Measurements from ENCODE around the gene ACSBG1.

Gene ACSBG1

DNA sequence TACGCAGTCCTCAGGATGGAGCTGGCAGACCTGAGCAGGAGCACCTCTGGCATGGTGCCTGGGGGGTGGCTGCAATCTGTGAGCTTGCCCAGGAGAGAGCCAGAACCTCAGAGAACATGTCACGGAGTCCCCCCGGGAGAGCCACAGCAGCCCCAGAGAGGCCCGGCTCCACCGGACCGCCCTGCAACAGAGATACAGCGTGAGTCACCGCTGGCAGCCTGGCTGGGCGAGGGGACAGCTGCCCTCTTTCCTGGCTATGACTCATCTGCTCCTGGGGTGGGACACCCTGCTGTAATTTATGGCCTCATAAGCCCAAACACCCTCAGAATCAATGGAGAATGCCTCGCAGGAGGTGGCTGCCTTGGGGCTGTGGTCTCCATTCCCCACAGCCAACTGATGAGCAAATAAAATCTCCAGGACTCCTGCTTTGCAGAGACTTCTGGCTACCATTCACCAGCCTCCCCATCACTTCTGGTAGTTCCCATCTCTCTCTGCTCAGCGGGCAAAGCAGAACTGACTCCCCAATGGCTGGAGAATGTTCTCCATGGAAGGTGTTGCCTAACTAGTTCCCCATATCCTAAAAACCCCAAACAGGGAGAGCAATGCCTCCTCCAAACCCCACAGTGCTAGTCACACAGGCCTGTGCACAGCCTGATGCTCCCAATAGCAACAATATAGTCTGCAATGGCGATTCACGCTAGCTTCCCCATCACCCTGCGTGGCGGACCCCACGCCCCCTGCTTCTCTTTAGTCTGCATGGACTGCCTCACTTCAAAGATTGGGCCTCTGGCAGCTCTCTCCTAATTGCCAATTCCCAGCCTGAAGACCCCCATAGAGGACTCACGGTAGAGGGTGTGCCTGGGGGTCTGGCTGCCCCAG lies 21.6 kb downstream of the ACSBG1 start:
- no peak overlapping the region for H3K4me3 ChIP-seq (ENCODE audit: low read depth, low read length)
- POLR2A ChIA-PET, result interaction anchor here (0.7 kb wide), 1 partner anchor 10 kb away, joined by 3 read pairs; no protein-coding TSS in a partner anchor
- CTCF ChIA-PET, result interaction anchor here (1.8 to 5.8 kb wide), 3 partner anchors 17 to 105 kb away, joined by 6 to 35 read pairs (median 6); no protein-coding TSS in a partner anchor
- no peak for DNase-seq (ENCODE audit: low read depth, low spot score)
- TF ChIP-seq CTCF (IDR thresholded peaks at IDR 0.05; ENCODE audit: insufficient read depth, low read length, missing control alignments), result no peak

GRCh38 chr15:78212008-78212407 lies 22.4 kb downstream of the ACSBG1 start:
- H3K4me3 ChIP-seq (ENCODE audit: low read depth, low read length), result no peak overlapping the region
- ChIA-PET POLR2A (interaction anchor here (0.7 kb wide), 1 partner anchor 9 kb away, joined by 3 read pairs; no protein-coding TSS in a partner anchor), CTCF (interaction anchor here (0.8 to 5.8 kb wide), 4 partner anchors 16 to 104 kb away, joined by 3 to 35 read pairs (median 6); partner anchors contain the start of gene CIB2)
- no peak for DNase-seq (ENCODE audit: low read depth, low spot score)
- no peak for TF ChIP-seq CTCF (IDR thresholded peaks at IDR 0.05; ENCODE audit: insufficient read depth, low read length, missing control alignments)

GRCh38 chr15:78211189-78211921 lies 23.0 kb downstream of the ACSBG1 start:
- no peak for DNase-seq (ENCODE audit: low read depth, low spot score)
- ChIA-PET POLR2A (no interaction called here), CTCF (interaction anchor here (0.8 to 5.8 kb wide), 7 partner anchors 12 to 245 kb away, joined by 3 to 35 read pairs (median 4); partner anchors contain the start of gene CIB2)
- no peak overlapping the region for H3K4me3 ChIP-seq (ENCODE audit: low read depth, low read length)
- no peak for TF ChIP-seq CTCF (IDR thresholded peaks at IDR 0.05; ENCODE audit: insufficient read depth, low read length, missing control alignments)

DNA sequence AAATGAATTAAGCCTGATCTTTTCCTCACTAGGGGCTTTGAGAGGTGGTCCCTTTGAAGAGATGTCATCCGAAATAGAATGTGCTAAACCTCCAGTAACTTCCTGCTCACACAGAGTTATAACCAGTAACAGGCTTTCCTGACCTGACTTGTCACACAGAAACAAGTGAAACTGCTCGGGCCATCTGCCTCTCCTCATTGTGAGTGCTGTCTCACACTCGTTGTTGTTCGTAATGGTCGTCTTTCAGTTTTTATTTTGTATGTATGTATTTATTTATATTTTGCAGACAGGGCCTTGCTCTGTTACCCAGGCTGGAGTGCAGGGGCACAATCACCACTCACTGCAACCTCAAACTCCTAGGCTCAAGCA lies 24.0 kb downstream of the ACSBG1 start:
- no peak for DNase-seq (ENCODE audit: low read depth, low spot score)
- ChIA-PET POLR2A (no interaction called here), CTCF (interaction anchor here (5.8 kb wide), 1 partner anchor 31 kb away, joined by 35 read pairs; no protein-coding TSS in a partner anchor)
- TF ChIP-seq CTCF (IDR thresholded peaks at IDR 0.05; ENCODE audit: insufficient read depth, low read length, missing control alignments), result no peak
- H3K4me3 ChIP-seq (ENCODE audit: low read depth, low read length), result no peak overlapping the region

DNA sequence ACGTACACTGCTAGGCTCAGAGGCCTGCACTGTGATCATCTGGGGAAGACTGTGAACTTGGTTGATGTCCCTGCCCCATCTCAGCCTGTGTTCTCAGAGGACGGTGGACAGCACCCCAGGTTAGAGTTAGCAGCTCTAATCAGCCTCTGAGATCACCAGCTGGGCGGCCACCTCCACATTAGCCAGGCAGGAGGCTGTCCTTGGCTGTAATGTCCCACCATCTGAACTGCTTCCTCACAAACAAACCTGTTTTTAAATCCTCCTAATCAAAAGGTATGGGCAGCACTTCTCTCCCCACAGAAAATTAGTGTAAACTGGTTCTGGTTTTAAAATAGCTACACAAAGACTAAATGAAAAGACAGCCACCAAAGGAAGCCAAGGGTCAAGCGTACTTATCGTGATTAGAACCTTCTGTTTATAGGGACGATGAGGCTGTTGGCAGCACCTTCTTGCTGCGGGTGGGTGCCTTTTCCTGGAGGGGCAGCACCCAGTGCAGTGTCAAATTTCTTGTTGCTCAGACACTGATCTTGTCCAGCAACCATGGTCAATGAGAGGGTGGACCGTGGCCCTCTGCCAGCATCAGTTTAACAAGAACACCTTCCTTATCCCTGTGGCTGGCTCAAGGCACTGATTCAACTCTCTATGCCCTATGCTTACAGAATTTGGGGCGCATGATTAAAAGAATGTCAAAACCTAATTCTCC lies 24.6 kb downstream of the ACSBG1 start:
- H3K4me3 ChIP-seq (ENCODE audit: low read depth, low read length), result no peak overlapping the region
- CTCF ChIA-PET, result interaction anchor here (5.8 kb wide), 1 partner anchor 31 kb away, joined by 35 read pairs; no protein-coding TSS in a partner anchor
- no peak for TF ChIP-seq CTCF (IDR thresholded peaks at IDR 0.05; ENCODE audit: insufficient read depth, low read length, missing control alignments)
- POLR2A ChIA-PET, result no interaction called here
- no peak for DNase-seq (ENCODE audit: low read depth, low spot score)
